PC-9 (cell line): ENCODE measurements around the gene PSME1. TPM values are rescaled to one million over a fixed set of nuclear protein-coding genes. Genes with fewer than 3 reads are reported as not detected.

Experiments
- BruUV-seq: library from RNA; stranded (reverse); fragments of 400-500 nt; replicated peaks from 2 replicates; lab custom pipeline; 2021; lab: Mats Ljungman, UMichigan
- CTCF ChIA-PET: fragments of 300-600 bp; sonication (Branson Sonifier 250); formaldehyde crosslinking; loops from one replicate; lab custom pipeline; 2022; ENCODE audit warnings: antibody characterized with exemption; lab: Charles Lee
- POLR2A ChIA-PET: fragments of 300-600 bp; sonication (Branson Sonifier 250); formaldehyde crosslinking; loops from one replicate; lab custom pipeline; 2022; ENCODE audit warnings: antibody characterized with exemption; ENCODE audit not compliant: unreplicated experiment; lab: Charles Lee
- DNase-seq, 2 experiments: peaks; one replicate each; pipeline versions ENCODE4 v3.0.0 to v3.0.0-alpha.2; 2015 to 2022; ENCODE audit warnings: mixed read lengths in 1 of 2
- H2AFZ ChIP-seq: fragments of 200-600 bp; sonication (generic); 2 replicates; pipeline ENCODE4 v1.8.1; 2017; ENCODE audit warnings: antibody characterized with exemption
- H3F3A ChIP-seq: fragments of 200-600 bp; sonication (generic); 2 replicates; pipeline ENCODE4 v1.8.1; 2017; ENCODE audit warnings: antibody characterized with exemption, mild to moderate bottlenecking, low read depth; ENCODE audit not compliant: insufficient read depth
- H3K27ac ChIP-seq: fragments of 200-600 bp; sonication (generic); 2 replicates; pipeline ENCODE4 v1.6.1; 2016; ENCODE audit warnings: mixed run types
- H3K27me3 ChIP-seq: fragments of 200-600 bp; sonication (generic); 2 replicates; pipeline ENCODE4 v1.6.1; 2016; ENCODE audit warnings: low read depth, mixed run types; ENCODE audit not compliant: insufficient read depth
- H3K36me3 ChIP-seq: fragments of 200-600 bp; sonication (generic); 2 replicates; pipeline ENCODE4 v1.6.1; 2016; ENCODE audit warnings: low read depth, mixed run types
- H3K4me1 ChIP-seq: fragments of 200-600 bp; sonication (generic); replicated peaks from 2 replicates; pipeline ENCODE4 v1.6.1; 2016; ENCODE audit warnings: mixed run types; ENCODE audit not compliant: insufficient read depth
- H3K4me2 ChIP-seq: fragments of 200-600 bp; sonication (generic); 2 replicates; pipeline ENCODE4 v1.6.1; 2017; ENCODE audit warnings: mixed run types
- H3K4me3 ChIP-seq: fragments of 200-600 bp; sonication (generic); 2 replicates; pipeline ENCODE4 v1.6.1; 2016; ENCODE audit warnings: mixed run types
- H3K79me2 ChIP-seq: fragments of 200-600 bp; sonication (generic); 2 replicates; pipeline ENCODE4 v1.6.1; 2017; ENCODE audit warnings: low read depth, mixed run types
- H3K9me2 ChIP-seq: fragments of 200-600 bp; sonication (generic); 2 replicates; pipeline ENCODE4 v1.8.1; 2017; ENCODE audit warnings: mild to moderate bottlenecking; ENCODE audit not compliant: insufficient read depth
- H3K9me3 ChIP-seq: fragments of 200-600 bp; sonication (generic); 2 replicates; pipeline ENCODE4 v1.8.1; 2016; ENCODE audit warnings: low read depth; ENCODE audit not compliant: insufficient read depth
- H4K20me1 ChIP-seq: fragments of 200-600 bp; sonication (generic); 2 replicates; pipeline ENCODE4 v1.8.1; 2017; ENCODE audit not compliant: insufficient read depth
- EZH2 ChIP-seq: fragments of 200-600 bp; sonication (generic); IDR thresholded peaks from 2 replicates; pipeline ENCODE4 v1.8.0; 2017; ENCODE audit warnings: antibody characterized with exemption, low read depth
- intact Hi-C: fragments of 100-400 bp; cut with micrococcal nuclease; formaldehyde crosslinking; loops from one replicate; pipeline ENCODE4 v1.10.0; 2022; ENCODE audit not compliant: unreplicated experiment
- total RNA-seq: library from RNA; stranded (reverse); gene quantifications from 2 replicates; pipeline ENCODE4 v1.2.3, GENCODE V29; 2021
- TF ChIP-seq, protein P1 (sequence below): fragments of 200-600 bp; sonication (generic); conservative IDR thresholded peaks from 2 replicates; pipeline ENCODE4 v1.6.1; 2017; ENCODE audit warnings: mixed run types, antibody characterized with exemption, mild to moderate bottlenecking, moderate library complexity

The PSME1 gene
- total RNA-seq, 1 experiment from 2014 or later = 174 TPM

DNA sequence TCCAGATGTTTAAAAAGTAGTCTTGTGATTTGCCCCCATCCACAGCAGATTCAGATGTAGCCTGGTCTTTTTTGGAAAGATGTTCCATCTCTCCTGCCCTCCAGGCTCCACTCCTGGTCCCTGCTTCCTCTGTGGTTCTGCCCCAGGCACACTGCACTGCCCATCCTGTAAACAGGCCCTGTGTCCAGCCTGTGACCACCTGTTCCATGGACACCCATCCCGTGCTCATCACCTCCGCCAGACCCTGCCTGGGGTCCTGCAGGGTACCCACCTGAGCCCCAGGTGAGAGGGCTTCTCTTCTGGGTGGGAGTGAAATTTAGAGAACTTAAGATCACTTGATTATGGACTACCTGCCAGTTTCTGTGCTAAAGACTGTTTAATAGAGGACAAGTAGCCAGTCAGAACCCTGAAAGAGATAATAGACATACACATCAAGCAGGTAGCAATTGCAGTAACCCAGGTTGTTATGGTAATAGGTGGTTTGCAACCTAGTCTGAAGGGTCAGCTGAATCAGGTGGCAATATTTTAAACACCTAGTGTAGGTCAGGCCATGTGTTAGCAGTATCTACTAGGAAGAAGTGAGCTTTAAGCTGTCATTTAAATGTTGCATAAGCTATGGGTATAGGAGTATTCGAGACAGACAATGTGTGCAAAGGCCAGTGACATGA is 13.4 kb downstream of the PSME1 start:
- TF ChIP-seq, protein P1, sequence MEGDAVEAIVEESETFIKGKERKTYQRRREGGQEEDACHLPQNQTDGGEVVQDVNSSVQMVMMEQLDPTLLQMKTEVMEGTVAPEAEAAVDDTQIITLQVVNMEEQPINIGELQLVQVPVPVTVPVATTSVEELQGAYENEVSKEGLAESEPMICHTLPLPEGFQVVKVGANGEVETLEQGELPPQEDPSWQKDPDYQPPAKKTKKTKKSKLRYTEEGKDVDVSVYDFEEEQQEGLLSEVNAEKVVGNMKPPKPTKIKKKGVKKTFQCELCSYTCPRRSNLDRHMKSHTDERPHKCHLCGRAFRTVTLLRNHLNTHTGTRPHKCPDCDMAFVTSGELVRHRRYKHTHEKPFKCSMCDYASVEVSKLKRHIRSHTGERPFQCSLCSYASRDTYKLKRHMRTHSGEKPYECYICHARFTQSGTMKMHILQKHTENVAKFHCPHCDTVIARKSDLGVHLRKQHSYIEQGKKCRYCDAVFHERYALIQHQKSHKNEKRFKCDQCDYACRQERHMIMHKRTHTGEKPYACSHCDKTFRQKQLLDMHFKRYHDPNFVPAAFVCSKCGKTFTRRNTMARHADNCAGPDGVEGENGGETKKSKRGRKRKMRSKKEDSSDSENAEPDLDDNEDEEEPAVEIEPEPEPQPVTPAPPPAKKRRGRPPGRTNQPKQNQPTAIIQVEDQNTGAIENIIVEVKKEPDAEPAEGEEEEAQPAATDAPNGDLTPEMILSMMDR = no peak
- no peak for TF ChIP-seq EZH2
- Histone ChIP-seq H2AFZ (no peak overlapping the region), H3K36me3 (no peaks in the 10 kb centered on the region; the same call in 1 of the 2 replicates), H3K4me2 (no peak overlapping the region), H3K9me2 (no peaks in the 10 kb centered on the region), H3K79me2 (peaks cover 37% of the 10 kb centered on the region), H4K20me1 (no peaks in the 10 kb centered on the region), H3K27me3 (no peaks in the 10 kb centered on the region), H3F3A (peaks cover 3% of the 10 kb centered on the region; the same call in 1 of the 2 replicates), H3K9me3 (no peaks in the 10 kb centered on the region), H3K4me3 (no peak overlapping the region), H3K4me1 (peaks cover 15% of the 10 kb centered on the region), H3K27ac (no peak overlapping the region)
- ChIA-PET POLR2A (no interaction called here), CTCF (no interaction called here)
- no peak for DNase-seq
- BruUV-seq = no TSS peak
- intact Hi-C loops = no loop called here

DNA sequence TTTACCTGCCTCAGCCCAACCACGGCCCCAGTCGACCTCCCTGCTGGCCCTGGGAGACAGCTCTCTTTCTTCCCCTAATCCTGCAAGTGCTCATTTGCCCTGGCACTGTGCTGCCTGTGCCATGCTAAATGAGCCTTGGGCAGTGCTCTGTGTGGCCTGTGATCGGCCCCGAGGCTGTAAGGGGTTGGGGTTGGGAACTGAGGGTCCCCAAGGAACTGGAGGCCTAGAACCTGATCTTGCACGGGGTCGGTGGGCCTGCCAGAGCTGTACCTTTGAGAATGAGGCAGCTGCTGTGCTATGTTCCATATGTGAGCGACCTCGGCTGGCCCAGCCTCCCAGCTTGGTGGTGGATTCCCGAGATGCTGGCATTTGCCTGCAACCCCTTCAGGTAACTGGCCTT is 14.1 kb downstream of the PSME1 start:
- TF ChIP-seq, protein P1 = no peak
- no peak for TF ChIP-seq EZH2
- Histone ChIP-seq H3F3A (peaks cover 3% of the 10 kb centered on the region; the same call in 1 of the 2 replicates), H2AFZ (no peak overlapping the region), H4K20me1 (no peaks in the 10 kb centered on the region), H3K9me3 (no peaks in the 10 kb centered on the region), H3K9me2 (no peaks in the 10 kb centered on the region), H3K4me1 (peaks cover 15% of the 10 kb centered on the region), H3K79me2 (peaks cover 30% of the 10 kb centered on the region), H3K4me2 (no peak overlapping the region), H3K27me3 (no peaks in the 10 kb centered on the region), H3K36me3 (no peaks in the 10 kb centered on the region; the same call in 1 of the 2 replicates), H3K4me3 (no peak overlapping the region), H3K27ac (no peak overlapping the region)
- CTCF ChIA-PET = no interaction called here
- intact Hi-C loops = no loop called here
- BruUV-seq = no TSS peak
- POLR2A ChIA-PET = no interaction called here
- no peak for DNase-seq

DNA sequence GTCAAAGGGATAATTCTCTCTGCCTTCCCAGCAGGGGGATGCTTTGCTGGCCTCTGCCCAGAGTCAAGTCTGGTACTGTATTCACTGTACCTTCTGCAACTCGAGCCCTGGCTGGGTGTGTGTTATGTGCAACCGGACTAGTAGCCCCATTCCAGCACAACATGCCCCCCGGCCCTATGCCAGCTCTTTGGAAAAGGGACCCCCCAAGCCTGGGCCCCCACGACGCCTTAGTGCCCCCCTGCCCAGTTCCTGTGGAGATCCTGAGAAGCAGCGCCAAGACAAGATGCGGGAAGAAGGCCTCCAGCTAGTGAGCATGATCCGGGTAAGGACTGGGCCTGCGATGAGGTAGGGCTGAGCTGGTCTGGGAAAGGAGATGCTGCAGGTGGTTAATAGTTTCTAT is 14.6 kb downstream of the PSME1 start:
- Histone ChIP-seq H3F3A (peaks cover 3% of the 10 kb centered on the region; the same call in 1 of the 2 replicates), H3K4me2 (no peak overlapping the region), H4K20me1 (no peaks in the 10 kb centered on the region), H3K4me3 (no peak overlapping the region), H3K4me1 (peaks cover 10% of the 10 kb centered on the region), H3K79me2 (peaks cover 25% of the 10 kb centered on the region), H3K36me3 (no peaks in the 10 kb centered on the region; the same call in 1 of the 2 replicates), H2AFZ (no peak overlapping the region), H3K27ac (no peak overlapping the region), H3K27me3 (no peaks in the 10 kb centered on the region), H3K9me3 (no peaks in the 10 kb centered on the region), H3K9me2 (no peaks in the 10 kb centered on the region)
- DNase-seq = no peak
- TF ChIP-seq EZH2 = no peak
- TF ChIP-seq, protein P1 = no peak
- no TSS peak for BruUV-seq
- POLR2A ChIA-PET = no interaction called here
- intact Hi-C loops = no loop called here
- CTCF ChIA-PET = no interaction called here
